ENCODE results near the gene ELF1.

GRCh38 chr13:41018602-41018948 lies 541 bp downstream of the ELF1 start:
- TF ChIP-seq CTCF (conservative IDR thresholded peaks at IDR 0.05; ENCODE audit: low read length) (no peak), EZH2phosphoT487 (IDR thresholded peaks at IDR 0.05; ENCODE audit: borderline replicate concordance) (no peak)
